ENCODE data around the gene KCNK15. TPM values are rescaled to one million over a fixed set of nuclear protein-coding genes. Genes with fewer than 3 reads are reported as not detected.
A peak's percentile ranks its signal among the peaks of the same experiment; 100 is the strongest.

Gene KCNK15
- total and polyA plus RNA-seq, 9 of the 15 experiments (the other 6 are each of a cell fraction or from before 2014, with no cell fraction given) = 0.03 to 0.30 (median 0.17) TPM; not detected in 5

DNA sequence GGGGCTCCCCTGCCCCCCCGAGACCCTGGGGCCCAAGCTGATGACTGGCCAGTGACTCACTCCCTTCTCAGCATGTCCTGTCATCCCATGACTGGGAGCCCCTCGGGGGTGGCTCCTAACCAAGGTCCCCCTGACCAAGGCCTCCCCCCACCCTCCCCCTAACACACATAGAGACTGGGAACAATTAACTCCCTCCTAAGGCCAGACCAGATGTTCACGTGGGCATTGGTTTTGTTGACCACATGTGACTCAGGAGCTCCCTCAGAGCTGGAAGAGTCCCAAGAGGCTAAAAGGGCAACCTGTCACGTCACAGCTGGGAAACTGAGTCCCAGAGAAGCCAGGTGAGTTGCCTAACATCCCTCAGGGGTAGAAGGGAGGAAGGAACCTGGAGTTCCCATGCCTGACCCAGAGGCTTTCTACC, 41.1 kb upstream of the KCNK15 start:
- POLR2A ChIA-PET = no interaction called here

More for the DNA sequence above, 41.1 kb upstream of the KCNK15 start:
- Histone ChIP-seq H3K9me3 (replicated peaks; ENCODE audit: control insufficient read depth, insufficient read depth, low read depth, low read length) (no peaks in the 10 kb centered on the region), H4K20me1 (replicated peaks; ENCODE audit: control insufficient read depth, insufficient read depth, low read length) (0 out of 2 replicates have a peak, but pooled peaks cover 4% of the 10 kb centered on the region), H3K4me3 (no peak overlapping the region), H3K36me3 (ENCODE audit: control insufficient read depth, insufficient read depth, low read length) (no peaks in the 10 kb centered on the region), H3K27ac (ENCODE audit: extremely low read depth, low read depth, low read length) (no peak overlapping the region), H3K4me2 (ENCODE audit: insufficient read depth, low read length) (no peak overlapping the region), H3K9me1 (ENCODE audit: control insufficient read depth, insufficient read depth, low read length) (no peaks in the 10 kb centered on the region), H3K4me1 (replicated peaks in 1 of 2; ENCODE audit: control insufficient read depth in 2 of 2, insufficient read depth in 2 of 2, low read length in 2 of 2) (no peaks in the 10 kb centered on the region), H3K79me2 (ENCODE audit: control insufficient read depth, insufficient read depth, low read length) (no peaks in the 10 kb centered on the region), H3K27me3 (ENCODE audit: control insufficient read depth in 2 of 2, insufficient read depth in 2 of 2, low read length in 2 of 2) (peaks cover 28 to 48% of the 10 kb centered on the region in 2 experiments), H3K9ac (ENCODE audit: insufficient read depth in 1 of 2, low read depth in 2 of 2, low read length in 2 of 2) (no peak overlapping the region), H2AFZ (ENCODE audit: low read depth, low read length) (no peak overlapping the region)
- 0% methylated on average over 4 of the region's 4 CpGs for WGBS (ENCODE audit: insufficient coverage, low coverage, missing lambda C conversion rate)
- intact Hi-C loops (cut with micrococcal nuclease) (no loop called here), in situ Hi-C loops (cut with MboI) (no loop called here)
- no peak for DNase-seq (ENCODE audit: extremely low read depth in 1 of 4, low spot score in 3 of 4)
- CTCF ChIA-PET (ENCODE audit: low intra/inter-chr PET ratio) = no interaction called here
- no TSS peak for BruUV-seq (replicated peaks)
- FAIRE-seq = no peak
- ATAC-seq = no peak
- TF ChIP-seq, protein P1, sequence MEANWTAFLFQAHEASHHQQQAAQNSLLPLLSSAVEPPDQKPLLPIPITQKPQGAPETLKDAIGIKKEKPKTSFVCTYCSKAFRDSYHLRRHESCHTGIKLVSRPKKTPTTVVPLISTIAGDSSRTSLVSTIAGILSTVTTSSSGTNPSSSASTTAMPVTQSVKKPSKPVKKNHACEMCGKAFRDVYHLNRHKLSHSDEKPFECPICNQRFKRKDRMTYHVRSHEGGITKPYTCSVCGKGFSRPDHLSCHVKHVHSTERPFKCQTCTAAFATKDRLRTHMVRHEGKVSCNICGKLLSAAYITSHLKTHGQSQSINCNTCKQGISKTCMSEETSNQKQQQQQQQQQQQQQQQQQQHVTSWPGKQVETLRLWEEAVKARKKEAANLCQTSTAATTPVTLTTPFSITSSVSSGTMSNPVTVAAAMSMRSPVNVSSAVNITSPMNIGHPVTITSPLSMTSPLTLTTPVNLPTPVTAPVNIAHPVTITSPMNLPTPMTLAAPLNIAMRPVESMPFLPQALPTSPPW (CRISPR knock-in tag; IDR thresholded peaks at IDR 0.05) = peak; percentile 47
- TF ChIP-seq FOSL1 (tag; conservative IDR thresholded peaks at IDR 0.05) = peak; percentile 81
- TF ChIP-seq, protein P2, sequence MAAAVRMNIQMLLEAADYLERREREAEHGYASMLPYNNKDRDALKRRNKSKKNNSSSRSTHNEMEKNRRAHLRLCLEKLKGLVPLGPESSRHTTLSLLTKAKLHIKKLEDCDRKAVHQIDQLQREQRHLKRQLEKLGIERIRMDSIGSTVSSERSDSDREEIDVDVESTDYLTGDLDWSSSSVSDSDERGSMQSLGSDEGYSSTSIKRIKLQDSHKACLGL (CRISPR knock-in tag; IDR thresholded peaks at IDR 0.05; ENCODE audit: borderline replicate concordance, poor library complexity, severe bottlenecking) = no peak
